GM23338 (cell line): ENCODE results near the gene SDC1.

ENCODE experiments used
- CREB1 ChIP-seq: fragments of 250-450 bp; sonication (Bioruptor Pico); IDR thresholded peaks from 2 replicates; pipeline ENCODE4 v1.5.0; 2020; ENCODE audit warnings: low read depth, mild to moderate bottlenecking, moderate library complexity
- EZH2 ChIP-seq: fragments of 200-600 bp; sonication (generic); IDR thresholded peaks from one replicate; pipeline ENCODE4 v1.8.0; 2017; ENCODE audit warnings: antibody characterized with exemption, mild to moderate bottlenecking, low read depth; ENCODE audit not compliant: unreplicated experiment
- EZH2phosphoT487 ChIP-seq: fragments of 200-600 bp; sonication (generic); IDR thresholded peaks from one replicate; pipeline ENCODE4 v1.8.1; 2018; ENCODE audit warnings: antibody characterized with exemption; ENCODE audit not compliant: unreplicated experiment
- JUNB ChIP-seq: IDR thresholded peaks from one replicate; pipeline ENCODE4 v1.6.1; 2016; ENCODE audit warnings: antibody characterized with exemption; ENCODE audit not compliant: unreplicated experiment
- POLR2AphosphoS5 ChIP-seq: IDR thresholded peaks from 2 replicates; pipeline ENCODE4 v1.6.1; 2016; ENCODE audit warnings: antibody characterized with exemption, low read depth
- STAT1 ChIP-seq: IDR thresholded peaks from one replicate; pipeline ENCODE4 v1.6.1; 2016; ENCODE audit warnings: antibody characterized with exemption; ENCODE audit not compliant: unreplicated experiment
- ZNF114 ChIP-seq: fragments of 250-450 bp; sonication (Bioruptor Pico); IDR thresholded peaks from 2 replicates; pipeline ENCODE4 v1.5.0; 2020; ENCODE audit warnings: mild to moderate bottlenecking, moderate library complexity
- ZNF331 ChIP-seq: fragments of 250-450 bp; sonication (Bioruptor Pico); IDR thresholded peaks from 2 replicates; pipeline ENCODE4 v1.5.0; 2020; ENCODE audit warnings: low read depth, mild to moderate bottlenecking, moderate library complexity
- TF ChIP-seq, protein P1 (sequence below), 2 experiments: fragments of 200-600 bp in 1 of 2; sonication (generic) in 1 of 2; conservative IDR thresholded peaks; 2 replicates each; pipeline versions ENCODE4 v1.5.1 to v1.6.1; 2016 to 2017; ENCODE audit warnings: antibody characterized with exemption in 2 of 2, low read depth in 2 of 2, mild to moderate bottlenecking in 2 of 2, moderate library complexity in 1 of 2
- TF ChIP-seq, protein P2 (sequence below): IDR thresholded peaks from one replicate; pipeline ENCODE4 v1.6.1; 2018; ENCODE audit warnings: antibody characterized with exemption; ENCODE audit not compliant: unreplicated experiment

DNA sequence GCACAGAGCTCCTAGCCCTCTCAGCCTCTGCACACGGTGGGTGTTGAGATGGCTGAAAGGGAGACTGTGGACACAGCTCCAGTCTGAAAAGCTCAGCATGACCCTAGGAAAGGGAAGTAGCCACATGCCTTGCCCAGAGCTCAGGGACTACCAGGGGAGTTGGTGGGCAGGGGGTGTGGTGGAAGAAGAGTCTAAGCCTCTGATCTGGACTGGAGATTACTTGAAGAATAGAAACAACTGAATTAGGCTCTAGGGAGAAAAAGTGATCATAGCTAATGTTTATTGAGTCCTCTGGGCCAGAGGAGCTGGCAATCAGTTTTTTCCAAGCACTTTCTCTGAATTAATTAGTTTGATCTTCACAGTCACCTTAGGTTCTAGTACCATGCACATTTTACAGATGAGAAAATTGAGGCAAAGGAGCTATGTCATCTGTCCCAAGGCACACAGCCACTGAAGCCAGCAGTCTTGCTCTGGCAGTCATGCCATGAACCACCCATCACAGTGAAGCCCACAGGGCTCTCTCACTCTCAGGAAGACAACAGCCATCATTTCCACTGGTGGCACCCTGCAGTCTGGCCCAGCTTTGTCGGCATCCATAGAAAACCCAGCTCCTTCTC, 10.3 kb downstream of the SDC1 start:
- TF ChIP-seq, protein P1, sequence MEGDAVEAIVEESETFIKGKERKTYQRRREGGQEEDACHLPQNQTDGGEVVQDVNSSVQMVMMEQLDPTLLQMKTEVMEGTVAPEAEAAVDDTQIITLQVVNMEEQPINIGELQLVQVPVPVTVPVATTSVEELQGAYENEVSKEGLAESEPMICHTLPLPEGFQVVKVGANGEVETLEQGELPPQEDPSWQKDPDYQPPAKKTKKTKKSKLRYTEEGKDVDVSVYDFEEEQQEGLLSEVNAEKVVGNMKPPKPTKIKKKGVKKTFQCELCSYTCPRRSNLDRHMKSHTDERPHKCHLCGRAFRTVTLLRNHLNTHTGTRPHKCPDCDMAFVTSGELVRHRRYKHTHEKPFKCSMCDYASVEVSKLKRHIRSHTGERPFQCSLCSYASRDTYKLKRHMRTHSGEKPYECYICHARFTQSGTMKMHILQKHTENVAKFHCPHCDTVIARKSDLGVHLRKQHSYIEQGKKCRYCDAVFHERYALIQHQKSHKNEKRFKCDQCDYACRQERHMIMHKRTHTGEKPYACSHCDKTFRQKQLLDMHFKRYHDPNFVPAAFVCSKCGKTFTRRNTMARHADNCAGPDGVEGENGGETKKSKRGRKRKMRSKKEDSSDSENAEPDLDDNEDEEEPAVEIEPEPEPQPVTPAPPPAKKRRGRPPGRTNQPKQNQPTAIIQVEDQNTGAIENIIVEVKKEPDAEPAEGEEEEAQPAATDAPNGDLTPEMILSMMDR (conservative IDR thresholded peaks at IDR 0.05; ENCODE audit: low read depth in 2 of 2), result no peak
- TF ChIP-seq EZH2phosphoT487, result no peak
- no peak for TF ChIP-seq POLR2AphosphoS5
- no peak for TF ChIP-seq ZNF114 (CRISPR knock-in tag)
- TF ChIP-seq, protein P2, sequence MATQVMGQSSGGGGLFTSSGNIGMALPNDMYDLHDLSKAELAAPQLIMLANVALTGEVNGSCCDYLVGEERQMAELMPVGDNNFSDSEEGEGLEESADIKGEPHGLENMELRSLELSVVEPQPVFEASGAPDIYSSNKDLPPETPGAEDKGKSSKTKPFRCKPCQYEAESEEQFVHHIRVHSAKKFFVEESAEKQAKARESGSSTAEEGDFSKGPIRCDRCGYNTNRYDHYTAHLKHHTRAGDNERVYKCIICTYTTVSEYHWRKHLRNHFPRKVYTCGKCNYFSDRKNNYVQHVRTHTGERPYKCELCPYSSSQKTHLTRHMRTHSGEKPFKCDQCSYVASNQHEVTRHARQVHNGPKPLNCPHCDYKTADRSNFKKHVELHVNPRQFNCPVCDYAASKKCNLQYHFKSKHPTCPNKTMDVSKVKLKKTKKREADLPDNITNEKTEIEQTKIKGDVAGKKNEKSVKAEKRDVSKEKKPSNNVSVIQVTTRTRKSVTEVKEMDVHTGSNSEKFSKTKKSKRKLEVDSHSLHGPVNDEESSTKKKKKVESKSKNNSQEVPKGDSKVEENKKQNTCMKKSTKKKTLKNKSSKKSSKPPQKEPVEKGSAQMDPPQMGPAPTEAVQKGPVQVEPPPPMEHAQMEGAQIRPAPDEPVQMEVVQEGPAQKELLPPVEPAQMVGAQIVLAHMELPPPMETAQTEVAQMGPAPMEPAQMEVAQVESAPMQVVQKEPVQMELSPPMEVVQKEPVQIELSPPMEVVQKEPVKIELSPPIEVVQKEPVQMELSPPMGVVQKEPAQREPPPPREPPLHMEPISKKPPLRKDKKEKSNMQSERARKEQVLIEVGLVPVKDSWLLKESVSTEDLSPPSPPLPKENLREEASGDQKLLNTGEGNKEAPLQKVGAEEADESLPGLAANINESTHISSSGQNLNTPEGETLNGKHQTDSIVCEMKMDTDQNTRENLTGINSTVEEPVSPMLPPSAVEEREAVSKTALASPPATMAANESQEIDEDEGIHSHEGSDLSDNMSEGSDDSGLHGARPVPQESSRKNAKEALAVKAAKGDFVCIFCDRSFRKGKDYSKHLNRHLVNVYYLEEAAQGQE, result no peak
- TF ChIP-seq STAT1, result no peak
- no peak for TF ChIP-seq JUNB
- TF ChIP-seq EZH2, result no peak
- TF ChIP-seq ZNF331 (CRISPR knock-in tag), result no peak
- no peak for TF ChIP-seq CREB1
